Naive thymus-derived CD4-positive, alpha-beta T cell (primary cell): ENCODE data around the gene EIF3CL. TPM values are rescaled to one million over a fixed set of nuclear protein-coding genes. Genes with fewer than 3 reads are reported as not detected.
"Not testable (repeated sequence)": the region's sequence is repeated elsewhere in the genome, so short reads cannot be mapped to it uniquely, and the experiment has no call there.

Source experiments
- ATAC-seq: fragments of 150-1000 bp; cut with Tn5 transposase; 2 replicates; pipeline ENCODE4 v1.10.0; 2021; ENCODE audit warnings: mild to moderate bottlenecking, moderate library complexity
- CTCF ChIA-PET: fragments of 350-600 bp; sonication (Branson Sonifier 250); formaldehyde crosslinking; loops from one replicate; lab custom pipeline; 2021; ENCODE audit warnings: antibody characterized with exemption; lab: Charles Lee
- POLR2A ChIA-PET: fragments of 350-600 bp; sonication (Branson Sonifier 250); formaldehyde crosslinking; loops from one replicate; lab custom pipeline; 2021; ENCODE audit warnings: antibody characterized with exemption, inconsistent platforms; lab: Charles Lee
- DNase-seq, 9 donors: peaks; one replicate each; pipeline versions ENCODE4 v3.0.0 to v3.0.0-alpha.2; 2020 to 2022; ENCODE audit warnings: mixed read lengths in 1 of 9
- H3K27ac ChIP-seq: one replicate; pipeline ENCODE4 v1.7.0; 2013; ENCODE audit warnings: mild to moderate bottlenecking, low read depth, low read length, moderate library complexity
- H3K27me3 ChIP-seq, 2 donors: one replicate each; pipeline ENCODE4 v1.7.0; 2013; ENCODE audit warnings: low read length in 2 of 2, mild to moderate bottlenecking in 2 of 2, moderate library complexity in 2 of 2; ENCODE audit not compliant: control insufficient read depth in 2 of 2, insufficient read depth in 2 of 2
- H3K36me3 ChIP-seq, 3 experiments: 1 replicate in 2 of 3; 2 replicates in 1 of 3; pipeline ENCODE4 v1.7.0; 2013; ENCODE audit warnings: low read length in 3 of 3, mild to moderate bottlenecking in 3 of 3, moderate library complexity in 1 of 3; ENCODE audit not compliant: insufficient read depth in 3 of 3, control insufficient read depth in 2 of 3
- H3K4me1 ChIP-seq, 2 donors: one replicate each; pipeline ENCODE4 v1.7.0; 2013; ENCODE audit warnings: low read length in 2 of 2, mild to moderate bottlenecking in 2 of 2, moderate library complexity in 1 of 2; ENCODE audit not compliant: control insufficient read depth in 2 of 2, insufficient read depth in 2 of 2
- H3K4me3 ChIP-seq: 2 replicates; pipeline ENCODE4 v1.7.0; 2013; ENCODE audit warnings: mild to moderate bottlenecking, low read length
- H3K9me3 ChIP-seq, 3 experiments: 1 replicate in 2 of 3; 2 replicates in 1 of 3; pipeline ENCODE4 v1.7.0; 2013; ENCODE audit warnings: low read length in 3 of 3; ENCODE audit not compliant: control insufficient read depth in 2 of 3
- H3K27ac Mint-ChIP-seq, 9 donors: one replicate each; pipeline ENCODE4 v1.8.0; 2020 to 2022; ENCODE audit warnings: mixed read lengths in 9 of 9, mild to moderate bottlenecking in 8 of 9, moderate library complexity in 5 of 9, inconsistent platforms in 2 of 9
- H3K27me3 Mint-ChIP-seq, 5 donors: one replicate each; pipeline ENCODE4 v1.8.0; 2021 to 2022; ENCODE audit warnings: mixed read lengths in 5 of 5, mild to moderate bottlenecking in 1 of 5
- H3K36me3 Mint-ChIP-seq, 5 donors: one replicate each; pipeline ENCODE4 v1.8.0; 2020 to 2022; ENCODE audit warnings: mixed read lengths in 5 of 5, mild to moderate bottlenecking in 3 of 5, inconsistent platforms in 1 of 5
- H3K4me1 Mint-ChIP-seq, 7 donors: one replicate each; pipeline ENCODE4 v1.8.0; 2020 to 2022; ENCODE audit warnings: mixed read lengths in 7 of 7, mild to moderate bottlenecking in 3 of 7, inconsistent platforms in 1 of 7
- H3K4me3 Mint-ChIP-seq, 10 donors: one replicate each; pipeline ENCODE4 v1.8.0; 2020 to 2022; ENCODE audit warnings: mild to moderate bottlenecking in 10 of 10, mixed read lengths in 10 of 10, moderate library complexity in 6 of 10, inconsistent platforms in 2 of 10
- H3K9me3 Mint-ChIP-seq, 11 donors: one replicate each; pipeline ENCODE4 v1.8.0; 2020 to 2022; ENCODE audit warnings: mixed read lengths in 11 of 11, mild to moderate bottlenecking in 4 of 11, inconsistent platforms in 1 of 11, moderate library complexity in 1 of 11
- intact Hi-C, 2 donors: fragments of 100-400 bp; cut with micrococcal nuclease; formaldehyde crosslinking; loops; one replicate each; pipeline ENCODE4 v1.15.1; 2023
- polyA plus RNA-seq, 2 donors: library from polyadenylated mRNA; unstranded; fragments of 300-500 nt; fragmentation: Illumina TruSeq; gene quantifications; one replicate each; pipeline ENCODE4 v1.2.3, GENCODE V29; 2021
- total RNA-seq, 6 experiments: library from RNA in 5 of 6; stranded (reverse) in 5 of 6; gene quantifications; 1 replicate in 5 of 6; 2 replicates in 1 of 6; pipeline ENCODE4 v1.2.3 and lab custom pipeline; 2021 to 2026

The EIF3CL gene
- total RNA-seq, result 10 to 100 TPM; 14.4 to 78.4 (median 23.3) TPM
- 10 to 100 TPM; 37.0 to 38.2 TPM for polyA plus RNA-seq
- total RNA-seq (lab: John Stamatoyannopoulos, UW), result 1.5 reads per million, percentile 4 among the genes with 10 or more reads in this experiment

GRCh38 chr16:28403220-28404072, at the start of gene EIF3CL:
EIF3CL (minus strand) TSS chr16:28403841; CDS start chr16:28403618, 223 bp downstream.
- H3K36me3 ChIP-seq, intact Hi-C loops, H3K9me3 ChIP-seq, DNase-seq, POLR2A ChIA-PET, H3K4me3 ChIP-seq, H3K27me3 ChIP-seq, CTCF ChIA-PET, H3K27me3 Mint-ChIP-seq, H3K4me1 ChIP-seq, H3K9me3 Mint-ChIP-seq, H3K4me1 Mint-ChIP-seq, H3K36me3 Mint-ChIP-seq: not testable (repeated sequence)
- Mint-ChIP-seq H3K27ac (peak within 1 kb of the TSS in 1 of 9 donors; percentile 66), H3K4me3 (peak within 1 kb of the TSS in 6 of 10 donors; percentile 57 to 82 (median 72))
- H3K27ac ChIP-seq, result peak within 1 kb of the TSS; percentile 35
- peak; percentile 100 for ATAC-seq

- H3K9me3 Mint-ChIP-seq, CTCF ChIA-PET, H3K27ac ChIP-seq, H3K4me3 Mint-ChIP-seq, POLR2A ChIA-PET, H3K27me3 Mint-ChIP-seq, H3K9me3 ChIP-seq, H3K36me3 Mint-ChIP-seq, H3K4me1 Mint-ChIP-seq, H3K4me3 ChIP-seq, H3K27ac Mint-ChIP-seq, H3K4me1 ChIP-seq, H3K36me3 ChIP-seq, H3K27me3 ChIP-seq, DNase-seq, intact Hi-C loops: not testable (repeated sequence)
- ATAC-seq, result peak; percentile 53
These were observed 43.4 kb upstream of the EIF3CL start for GRCh38 chr16:28447081-28447480.

GRCh38 chr16:28446388-28446787, 42.7 kb upstream of the EIF3CL start:
- H3K4me3 ChIP-seq, H3K4me3 Mint-ChIP-seq, H3K27me3 Mint-ChIP-seq, H3K36me3 Mint-ChIP-seq, H3K9me3 Mint-ChIP-seq, DNase-seq, H3K36me3 ChIP-seq, POLR2A ChIA-PET, H3K27ac Mint-ChIP-seq, H3K27ac ChIP-seq, ATAC-seq, H3K4me1 ChIP-seq, H3K9me3 ChIP-seq, H3K4me1 Mint-ChIP-seq, intact Hi-C loops, H3K27me3 ChIP-seq, CTCF ChIA-PET: not testable (repeated sequence)

- H3K27me3 Mint-ChIP-seq, intact Hi-C loops, H3K27me3 ChIP-seq, H3K36me3 ChIP-seq, H3K36me3 Mint-ChIP-seq, H3K27ac Mint-ChIP-seq, H3K27ac ChIP-seq, H3K4me1 Mint-ChIP-seq, H3K4me3 ChIP-seq, H3K9me3 ChIP-seq, H3K9me3 Mint-ChIP-seq, POLR2A ChIA-PET, ATAC-seq, DNase-seq, H3K4me1 ChIP-seq, H3K4me3 Mint-ChIP-seq, CTCF ChIA-PET: not testable (repeated sequence)
These were observed 40.3 kb upstream of the EIF3CL start for GRCh38 chr16:28443943-28444342.

- H3K9me3 Mint-ChIP-seq, H3K4me1 ChIP-seq, ATAC-seq, H3K36me3 Mint-ChIP-seq, H3K27me3 ChIP-seq, H3K27me3 Mint-ChIP-seq, H3K4me1 Mint-ChIP-seq, H3K4me3 Mint-ChIP-seq, DNase-seq, H3K36me3 ChIP-seq, CTCF ChIA-PET, H3K9me3 ChIP-seq, intact Hi-C loops, H3K4me3 ChIP-seq, POLR2A ChIA-PET, H3K27ac ChIP-seq, H3K27ac Mint-ChIP-seq: not testable (repeated sequence)
These were observed 35.3 kb upstream of the EIF3CL start for GRCh38 chr16:28438899-28439298.

- H3K36me3 Mint-ChIP-seq, H3K4me3 ChIP-seq, H3K4me1 Mint-ChIP-seq, CTCF ChIA-PET, H3K4me3 Mint-ChIP-seq, POLR2A ChIA-PET, H3K9me3 Mint-ChIP-seq, H3K27ac Mint-ChIP-seq, H3K27ac ChIP-seq, intact Hi-C loops, H3K36me3 ChIP-seq, ATAC-seq, DNase-seq, H3K27me3 Mint-ChIP-seq, H3K4me1 ChIP-seq, H3K27me3 ChIP-seq, H3K9me3 ChIP-seq: not testable (repeated sequence)
These were observed 31.7 kb upstream of the EIF3CL start for GRCh38 chr16:28435340-28435739.

- ATAC-seq, result peak; percentile 93
- H3K27me3 Mint-ChIP-seq, H3K4me3 ChIP-seq, H3K4me1 Mint-ChIP-seq, H3K9me3 Mint-ChIP-seq, H3K9me3 ChIP-seq, CTCF ChIA-PET, H3K27ac ChIP-seq, H3K4me1 ChIP-seq, intact Hi-C loops, H3K36me3 ChIP-seq, H3K27me3 ChIP-seq, H3K36me3 Mint-ChIP-seq, POLR2A ChIA-PET: not testable (repeated sequence)
- Mint-ChIP-seq H3K4me3 (peak overlapping the region in 1 of 10 donors; percentile 49), H3K27ac (peak overlapping the region in 1 of 9 donors; percentile 76)
- peak in 1 of 9 donors; percentile 11 for DNase-seq
These were observed 22.5 kb upstream of the EIF3CL start for GRCh38 chr16:28426060-28426680.
